HG03558 (cell line): ENCODE data around the gene RET.

ENCODE experiments used
- ATAC-seq: cut with Tn5 transposase; IDR thresholded peaks from one replicate; pipeline ENCODE4 v1.9.1; 2021; ENCODE audit warnings: moderate number of reproducible peaks; ENCODE audit not compliant: unreplicated experiment; ENCODE audit errors: extremely low read depth

The RET gene

GRCh38 chr10:43061331-43061730 is 15.5 kb upstream of the RET start:
- no peak for ATAC-seq

GRCh38 chr10:43061760-43062159 is 15.1 kb upstream of the RET start:
- no peak for ATAC-seq

- ATAC-seq = no peak
Observed at GRCh38 chr10:43062402-43063160, 14.3 kb upstream of the RET start.

- no peak for ATAC-seq
Observed at GRCh38 chr10:43064331-43065075, 12.4 kb upstream of the RET start.

- no peak for ATAC-seq
Observed at GRCh38 chr10:43065234-43065633, 11.6 kb upstream of the RET start.

GRCh38 chr10:43065761-43066160 is 11.1 kb upstream of the RET start:
- no peak for ATAC-seq

- no peak for ATAC-seq
Observed at GRCh38 chr10:43066481-43066880, 10.4 kb upstream of the RET start.

GRCh38 chr10:43067391-43068135 is 9.3 kb upstream of the RET start:
- no peak for ATAC-seq

GRCh38 chr10:43068136-43068395 is 8.8 kb upstream of the RET start:
- ATAC-seq = no peak

- no peak for ATAC-seq
Observed at GRCh38 chr10:43068471-43069210, 8.2 kb upstream of the RET start.

GRCh38 chr10:43069211-43069515 is 7.7 kb upstream of the RET start:
- no peak for ATAC-seq

GRCh38 chr10:43069579-43069978 is 7.3 kb upstream of the RET start:
- ATAC-seq = no peak

GRCh38 chr10:43070121-43071085 is 6.5 kb upstream of the RET start:
- ATAC-seq = no peak

- ATAC-seq = no peak
Observed at GRCh38 chr10:43071865-43072650, 4.8 kb upstream of the RET start.

- ATAC-seq = no peak
Observed at GRCh38 chr10:43073191-43073590, 3.7 kb upstream of the RET start.

GRCh38 chr10:43073721-43074120 is 3.1 kb upstream of the RET start:
- no peak for ATAC-seq

GRCh38 chr10:43074409-43074808 is 2.5 kb upstream of the RET start:
- ATAC-seq = no peak

- no peak for ATAC-seq
Observed at GRCh38 chr10:43074827-43075611, 1.9 kb upstream of the RET start.
